ENCODE measurements around the gene DDIT3.

The DDIT3 gene

GRCh38 chr12:57472391-57472790 lies 47.9 kb downstream of the DDIT3 start:
- in situ Hi-C loops (cut with MboI; ENCODE audit: low sequenced_read_pairs, unreplicated experiment), result no loop called here

DNA sequence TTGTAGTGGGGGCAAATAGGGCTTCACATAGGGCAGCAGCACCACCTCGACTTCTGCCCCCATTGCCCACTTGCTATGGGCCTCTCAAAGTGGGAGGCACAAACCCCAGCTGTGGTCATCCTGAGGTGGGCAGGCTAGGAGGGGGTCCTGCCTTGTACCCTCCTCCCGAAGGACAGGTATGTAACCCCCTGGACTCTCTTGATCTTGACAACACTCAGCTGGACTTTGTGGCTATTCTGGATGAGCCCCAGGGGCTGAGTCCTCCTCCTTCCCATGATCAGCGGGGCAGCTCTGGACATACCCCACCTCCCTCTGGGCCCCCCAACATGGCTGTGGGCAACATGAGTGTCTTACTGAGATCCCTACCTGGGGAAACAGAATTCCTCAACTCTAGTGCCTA lies 48.7 kb downstream of the DDIT3 start:
- no peak for DNase-seq (ENCODE audit: low spot score)
- TF ChIP-seq, protein P1, sequence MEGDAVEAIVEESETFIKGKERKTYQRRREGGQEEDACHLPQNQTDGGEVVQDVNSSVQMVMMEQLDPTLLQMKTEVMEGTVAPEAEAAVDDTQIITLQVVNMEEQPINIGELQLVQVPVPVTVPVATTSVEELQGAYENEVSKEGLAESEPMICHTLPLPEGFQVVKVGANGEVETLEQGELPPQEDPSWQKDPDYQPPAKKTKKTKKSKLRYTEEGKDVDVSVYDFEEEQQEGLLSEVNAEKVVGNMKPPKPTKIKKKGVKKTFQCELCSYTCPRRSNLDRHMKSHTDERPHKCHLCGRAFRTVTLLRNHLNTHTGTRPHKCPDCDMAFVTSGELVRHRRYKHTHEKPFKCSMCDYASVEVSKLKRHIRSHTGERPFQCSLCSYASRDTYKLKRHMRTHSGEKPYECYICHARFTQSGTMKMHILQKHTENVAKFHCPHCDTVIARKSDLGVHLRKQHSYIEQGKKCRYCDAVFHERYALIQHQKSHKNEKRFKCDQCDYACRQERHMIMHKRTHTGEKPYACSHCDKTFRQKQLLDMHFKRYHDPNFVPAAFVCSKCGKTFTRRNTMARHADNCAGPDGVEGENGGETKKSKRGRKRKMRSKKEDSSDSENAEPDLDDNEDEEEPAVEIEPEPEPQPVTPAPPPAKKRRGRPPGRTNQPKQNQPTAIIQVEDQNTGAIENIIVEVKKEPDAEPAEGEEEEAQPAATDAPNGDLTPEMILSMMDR (IDR thresholded peaks at IDR 0.05; ENCODE audit: borderline replicate concordance, control extremely low read depth, extremely low read depth, insufficient read depth, missing control alignments), result no peak
- in situ Hi-C loops (cut with MboI; ENCODE audit: low sequenced_read_pairs, unreplicated experiment), result no loop called here

More at GRCh38 chr12:57472391-57472790, 47.9 kb downstream of the DDIT3 start:
- TF ChIP-seq, protein P1 (IDR thresholded peaks at IDR 0.05; ENCODE audit: borderline replicate concordance, control extremely low read depth, extremely low read depth, insufficient read depth, missing control alignments), result no peak
- DNase-seq (ENCODE audit: low spot score), result no peak

DNA sequence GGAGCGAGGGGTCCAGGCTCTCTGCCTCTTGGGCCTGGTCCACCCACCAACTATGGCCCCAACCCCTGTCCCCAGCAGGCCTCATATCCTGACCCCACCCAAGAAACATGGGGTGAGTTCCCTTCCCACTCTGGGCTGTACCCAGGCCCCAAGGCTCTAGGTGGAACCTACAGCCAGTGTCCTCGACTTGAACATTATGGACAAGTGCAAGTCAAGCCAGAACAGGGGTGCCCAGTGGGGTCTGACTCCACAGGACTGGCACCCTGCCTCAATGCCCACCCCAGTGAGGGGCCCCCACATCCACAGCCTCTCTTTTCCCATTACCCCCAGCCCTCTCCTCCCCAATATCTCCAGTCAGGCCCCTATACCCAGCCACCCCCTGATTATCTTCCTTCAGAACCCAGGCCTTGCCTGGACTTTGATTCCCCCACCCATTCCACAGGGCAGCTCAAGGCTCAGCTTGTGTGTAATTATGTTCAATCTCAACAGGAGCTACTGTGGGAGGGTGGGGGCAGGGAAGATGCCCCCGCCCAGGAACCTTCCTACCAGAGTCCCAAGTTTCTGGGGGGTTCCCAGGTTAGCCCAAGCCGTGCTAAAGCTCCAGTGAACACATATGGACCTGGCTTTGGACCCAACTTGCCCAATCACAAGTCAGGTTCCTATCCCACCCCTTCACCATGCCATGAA lies 49.2 kb downstream of the DDIT3 start:
- no peak for DNase-seq (ENCODE audit: low spot score)
- TF ChIP-seq, protein P1 (IDR thresholded peaks at IDR 0.05; ENCODE audit: borderline replicate concordance, control extremely low read depth, extremely low read depth, insufficient read depth, missing control alignments), result no peak
- in situ Hi-C loops (cut with MboI; ENCODE audit: low sequenced_read_pairs, unreplicated experiment), result no loop called here

- TF ChIP-seq, protein P1 (IDR thresholded peaks at IDR 0.05; ENCODE audit: borderline replicate concordance, control extremely low read depth, extremely low read depth, insufficient read depth, missing control alignments), result no peak
- in situ Hi-C loops (cut with MboI; ENCODE audit: low sequenced_read_pairs, unreplicated experiment), result no loop called here
- no peak for DNase-seq (ENCODE audit: low spot score)
Observed at GRCh38 chr12:57470286-57470969, 49.9 kb downstream of the DDIT3 start.

DNA sequence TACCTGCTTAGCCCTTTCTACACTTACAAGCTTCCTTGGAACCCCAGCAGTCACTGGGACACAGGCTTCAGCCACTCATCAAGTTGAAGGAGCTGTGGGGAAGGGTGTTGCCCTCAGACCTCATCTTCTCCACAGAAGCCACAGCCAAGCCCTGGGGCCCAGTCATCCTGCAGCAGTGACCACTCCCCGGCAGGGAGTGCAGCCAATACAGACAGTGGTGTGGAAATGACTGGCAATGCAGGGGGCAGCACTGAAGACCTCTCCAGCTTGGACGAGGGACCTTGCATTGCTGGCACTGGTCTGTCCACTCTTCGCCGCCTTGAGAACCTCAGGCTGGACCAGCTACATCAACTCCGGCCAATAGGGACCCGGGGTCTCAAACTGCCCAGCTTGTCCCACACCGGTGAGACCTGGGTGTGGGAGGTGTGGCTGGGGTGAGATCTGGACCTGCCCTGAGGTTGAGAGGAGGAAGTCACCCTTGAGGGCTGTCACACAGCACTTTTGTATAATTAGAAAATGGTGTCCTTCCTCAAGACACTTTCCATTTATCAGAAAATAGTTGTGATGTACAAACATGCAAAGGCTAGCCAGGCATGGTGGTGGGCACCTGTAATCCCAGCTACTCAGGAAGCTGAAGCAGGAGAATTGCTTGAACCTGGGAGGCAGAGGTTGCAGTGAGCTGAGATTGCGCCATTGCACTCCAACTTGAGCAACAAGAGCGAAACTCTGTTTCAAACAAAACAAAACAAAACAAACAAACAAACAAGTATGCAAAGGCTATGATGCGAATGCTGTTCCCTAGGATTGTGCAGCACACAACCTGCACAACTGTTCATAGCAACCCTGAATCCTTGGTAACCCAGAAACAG lies 50.8 kb downstream of the DDIT3 start:
- in situ Hi-C loops (cut with MboI; ENCODE audit: low sequenced_read_pairs, unreplicated experiment), result no loop called here

DNA sequence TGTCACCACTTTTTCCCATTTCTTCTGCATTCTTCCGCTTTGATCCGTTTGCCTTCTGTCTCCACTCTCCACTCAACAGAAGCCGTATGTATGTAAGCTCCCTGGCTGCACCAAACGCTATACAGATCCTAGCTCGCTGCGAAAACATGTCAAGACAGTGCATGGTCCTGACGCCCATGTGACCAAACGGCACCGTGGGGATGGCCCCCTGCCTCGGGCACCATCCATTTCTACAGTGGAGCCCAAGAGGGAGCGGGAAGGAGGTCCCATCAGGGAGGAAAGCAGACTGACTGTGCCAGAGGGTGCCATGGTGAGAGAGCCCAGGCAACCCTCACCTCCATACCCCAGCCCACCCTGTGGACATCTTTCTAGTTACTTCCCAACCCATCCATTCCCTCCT lies 52.4 kb downstream of the DDIT3 start:
- in situ Hi-C loops (cut with MboI; ENCODE audit: low sequenced_read_pairs, unreplicated experiment), result no loop called here
- TF ChIP-seq, protein P1 (IDR thresholded peaks at IDR 0.05; ENCODE audit: borderline replicate concordance, control extremely low read depth, extremely low read depth, insufficient read depth, missing control alignments), result no peak
- no peak for DNase-seq (ENCODE audit: low spot score)

More for the DNA sequence above, 50.8 kb downstream of the DDIT3 start:
- TF ChIP-seq, protein P1 (IDR thresholded peaks at IDR 0.05; ENCODE audit: borderline replicate concordance, control extremely low read depth, extremely low read depth, insufficient read depth, missing control alignments), result no peak
- DNase-seq (ENCODE audit: low spot score), result no peak

Measured in GM13976 (cell line).